Measurements from ENCODE around the gene RNF150. TPM values are rescaled to one million over a fixed set of nuclear protein-coding genes. Genes with fewer than 3 reads are reported as not detected.

The RNF150 gene
- polyA plus RNA-seq, 3 donors, result 0.21 TPM; not detected in 2

DNA sequence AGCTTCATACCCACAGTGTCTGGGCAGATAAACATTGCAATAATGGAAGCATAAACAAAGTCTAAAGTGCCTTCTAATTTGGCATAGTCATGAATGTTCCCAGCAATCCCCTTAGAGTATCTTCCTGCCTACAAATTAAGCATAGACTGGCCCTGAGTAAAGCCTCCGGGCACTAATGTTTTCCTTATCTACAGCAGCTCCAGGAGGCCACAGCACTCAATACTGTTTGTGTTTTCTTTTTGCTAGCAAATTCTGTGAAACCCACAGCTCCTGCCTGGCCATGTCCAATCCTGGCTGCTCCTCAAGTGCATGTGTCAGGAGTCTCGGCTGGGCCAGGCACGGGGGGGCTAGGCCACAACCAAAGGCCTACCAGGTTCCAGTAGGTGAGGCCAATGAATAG lies 274.4 kb downstream of the RNF150 start:
- H3K27ac ChIP-seq (ENCODE audit: low read depth in 1 of 2, low read length in 2 of 2), result no peak overlapping the region
- DNase-seq, result no peak

DNA sequence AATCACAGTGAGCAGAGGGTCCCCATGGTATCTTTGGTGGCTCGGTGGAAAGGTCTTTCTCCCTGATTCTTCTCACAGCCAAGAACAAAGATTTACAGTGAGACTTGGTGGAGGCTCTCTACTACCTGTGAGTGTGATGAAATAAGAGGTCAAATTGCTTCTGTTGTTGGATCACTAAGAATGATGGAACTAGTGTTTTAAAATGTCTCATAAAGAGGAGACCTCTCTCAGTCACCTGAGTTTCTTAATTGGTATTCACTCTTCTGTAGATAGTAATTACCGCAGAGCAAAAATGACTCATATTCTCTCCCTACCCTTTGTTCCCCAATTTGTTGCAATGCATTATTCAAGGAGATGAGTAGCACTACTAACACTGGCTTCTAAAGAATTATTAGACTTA lies 276.2 kb downstream of the RNF150 start:
- Histone ChIP-seq H3K36me3 (replicated peaks in 1 of 2; ENCODE audit: control insufficient read depth in 1 of 2, insufficient read depth in 2 of 2, low read length in 2 of 2) (no peaks in the 10 kb centered on the region), H3K4me1 (ENCODE audit: control insufficient read depth in 1 of 2, insufficient read depth in 2 of 2, low read length in 2 of 2) (no peaks in the 10 kb centered on the region), H3K9me3 (replicated peaks in 1 of 2; ENCODE audit: control insufficient read depth in 1 of 2, insufficient read depth in 1 of 2, low read length in 2 of 2) (no peaks in the 10 kb centered on the region), H3K4me3 (replicated peaks in 1 of 3; ENCODE audit: low read depth in 2 of 3, low read length in 3 of 3) (no peak overlapping the region), H2AFZ (ENCODE audit: insufficient read depth, low read depth, low read length, poor library complexity, severe bottlenecking) (no peak overlapping the region), H3K79me2 (ENCODE audit: insufficient read depth, low read length) (no peaks in the 10 kb centered on the region), H3K9ac (ENCODE audit: insufficient read depth, low read length, poor library complexity, severe bottlenecking) (no peak overlapping the region), H3K4me2 (replicated peaks; ENCODE audit: extremely low read depth, low read length, poor library complexity, severe bottlenecking) (no peak overlapping the region), H3K27ac (ENCODE audit: low read depth in 1 of 2, low read length in 2 of 2) (no peak overlapping the region), H3K27me3 (ENCODE audit: control insufficient read depth in 2 of 2, insufficient read depth in 2 of 2, low read length in 2 of 2) (peaks cover 0 to 2% of the 10 kb centered on the region in 2 donors), H4K20me1 (ENCODE audit: insufficient read depth, low read length) (no peaks in the 10 kb centered on the region)
- TF ChIP-seq, protein P1, sequence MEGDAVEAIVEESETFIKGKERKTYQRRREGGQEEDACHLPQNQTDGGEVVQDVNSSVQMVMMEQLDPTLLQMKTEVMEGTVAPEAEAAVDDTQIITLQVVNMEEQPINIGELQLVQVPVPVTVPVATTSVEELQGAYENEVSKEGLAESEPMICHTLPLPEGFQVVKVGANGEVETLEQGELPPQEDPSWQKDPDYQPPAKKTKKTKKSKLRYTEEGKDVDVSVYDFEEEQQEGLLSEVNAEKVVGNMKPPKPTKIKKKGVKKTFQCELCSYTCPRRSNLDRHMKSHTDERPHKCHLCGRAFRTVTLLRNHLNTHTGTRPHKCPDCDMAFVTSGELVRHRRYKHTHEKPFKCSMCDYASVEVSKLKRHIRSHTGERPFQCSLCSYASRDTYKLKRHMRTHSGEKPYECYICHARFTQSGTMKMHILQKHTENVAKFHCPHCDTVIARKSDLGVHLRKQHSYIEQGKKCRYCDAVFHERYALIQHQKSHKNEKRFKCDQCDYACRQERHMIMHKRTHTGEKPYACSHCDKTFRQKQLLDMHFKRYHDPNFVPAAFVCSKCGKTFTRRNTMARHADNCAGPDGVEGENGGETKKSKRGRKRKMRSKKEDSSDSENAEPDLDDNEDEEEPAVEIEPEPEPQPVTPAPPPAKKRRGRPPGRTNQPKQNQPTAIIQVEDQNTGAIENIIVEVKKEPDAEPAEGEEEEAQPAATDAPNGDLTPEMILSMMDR (IDR thresholded peaks at IDR 0.05), result no peak
- Mint-ChIP-seq H3K9me3 (no peaks in the 10 kb centered on the region), H3K27ac (no peak overlapping the region), H3K36me3 (no peaks in the 10 kb centered on the region), H3K27me3 (ENCODE audit: low read depth in 3 of 3) (peaks cover 1 to 3% (median 2%) of the 10 kb centered on the region in 3 donors), H3K4me3 (no peak overlapping the region), H3K4me1 (peaks cover 5% of the 10 kb centered on the region)
- peak; percentile 12 to 29 (median 26) for DNase-seq
- intact Hi-C loops (cut with micrococcal nuclease), result loop anchor here in 1 of 2 donors (10.0 kb wide), 2 partner anchors 172 to 502 kb away; no protein-coding TSS in a partner anchor
- no CpG with 5 or more reads among the region's 2 CpGs for WGBS (ENCODE audit: insufficient coverage)

More for the DNA sequence above, 274.4 kb downstream of the RNF150 start:
- no peaks in the 10 kb centered on the region for H3K9me3 Mint-ChIP-seq
- Histone ChIP-seq H3K4me2 (replicated peaks; ENCODE audit: extremely low read depth, low read length, poor library complexity, severe bottlenecking) (no peak overlapping the region), H3K36me3 (replicated peaks in 1 of 2; ENCODE audit: control insufficient read depth in 1 of 2, insufficient read depth in 2 of 2, low read length in 2 of 2) (no peaks in the 10 kb centered on the region), H3K9ac (ENCODE audit: insufficient read depth, low read length, poor library complexity, severe bottlenecking) (no peak overlapping the region), H3K4me3 (replicated peaks in 1 of 3; ENCODE audit: low read depth in 2 of 3, low read length in 3 of 3) (no peak overlapping the region), H4K20me1 (ENCODE audit: insufficient read depth, low read length) (no peaks in the 10 kb centered on the region), H3K27me3 (ENCODE audit: control insufficient read depth in 2 of 2, insufficient read depth in 2 of 2, low read length in 2 of 2) (peaks cover 0 to under 1% of the 10 kb centered on the region in 2 donors), H3K4me1 (ENCODE audit: control insufficient read depth in 1 of 2, insufficient read depth in 2 of 2, low read length in 2 of 2) (peaks cover 3 to 11% of the 10 kb centered on the region in 2 donors), H3K79me2 (ENCODE audit: insufficient read depth, low read length) (no peaks in the 10 kb centered on the region), H2AFZ (ENCODE audit: insufficient read depth, low read depth, low read length, poor library complexity, severe bottlenecking) (no peak overlapping the region), H3K9me3 (replicated peaks in 1 of 2; ENCODE audit: control insufficient read depth in 1 of 2, insufficient read depth in 1 of 2, low read length in 2 of 2) (no peaks in the 10 kb centered on the region)
- TF ChIP-seq, protein P1 (IDR thresholded peaks at IDR 0.05), result no peak
- H3K36me3 Mint-ChIP-seq, result no peaks in the 10 kb centered on the region
- no peak overlapping the region for H3K27ac Mint-ChIP-seq
- intact Hi-C loops (cut with micrococcal nuclease), result loop anchor here in 1 of 2 donors (10.0 kb wide), 2 partner anchors 174 to 504 kb away; no protein-coding TSS in a partner anchor
- no peak overlapping the region for H3K4me3 Mint-ChIP-seq
- 100% methylated on average over 3 of the region's 3 CpGs for WGBS (ENCODE audit: insufficient coverage)
- H3K27me3 Mint-ChIP-seq (ENCODE audit: low read depth in 3 of 3), result peaks cover 0 to 3% (median 1%) of the 10 kb centered on the region in 3 donors
- H3K4me1 Mint-ChIP-seq, result peaks cover 14% of the 10 kb centered on the region

Data from CD14-positive monocyte (primary cell).